ENCODE measurements around the gene PGLYRP2.

The PGLYRP2 gene

DNA sequence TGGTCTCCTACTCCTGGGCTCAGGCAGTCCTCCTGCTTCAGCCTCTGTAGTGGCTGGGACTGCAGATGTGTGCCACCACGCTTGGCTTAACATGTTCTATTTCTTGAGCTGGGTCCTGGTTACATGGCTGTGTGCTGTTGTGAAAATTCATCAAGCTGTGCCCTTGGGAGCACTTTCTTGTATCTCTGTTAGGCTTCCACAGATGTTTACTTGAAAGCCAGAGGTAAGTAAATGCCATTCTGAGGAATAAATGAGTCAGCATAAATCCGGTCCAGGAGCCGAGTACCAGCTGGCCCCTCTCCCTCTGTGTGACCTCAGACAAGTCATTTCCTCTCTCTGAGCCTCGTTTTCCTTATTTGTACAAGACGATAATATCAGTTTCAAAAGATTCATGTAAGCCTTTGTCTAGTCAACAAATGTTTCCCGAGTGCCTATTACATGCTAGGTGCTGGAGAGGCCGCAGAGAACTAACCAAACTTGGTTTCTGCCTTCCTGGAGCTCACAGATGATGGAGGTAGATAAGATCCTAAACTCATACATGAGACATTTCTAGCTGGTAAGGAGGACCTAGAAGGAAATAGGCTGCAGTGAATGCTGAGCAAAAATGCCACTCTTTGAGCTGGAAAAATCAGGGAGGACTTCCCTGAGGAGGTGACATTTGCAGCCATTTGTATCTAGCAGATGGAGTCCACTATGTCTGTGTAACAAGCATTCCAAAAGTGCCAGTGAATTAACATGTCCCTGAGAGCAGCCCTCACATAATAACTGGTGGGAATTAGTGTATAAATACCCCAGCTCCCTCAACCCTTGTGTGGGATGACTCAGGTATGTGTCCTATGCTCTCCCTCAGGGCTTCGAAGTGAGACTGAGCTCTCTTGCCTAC is 12.2 kb downstream of the PGLYRP2 start:
- H3K27me3 ChIP-seq (ENCODE audit: low read depth, low read length) = peaks cover 10% of the 10 kb centered on the region
- no peaks in the 10 kb centered on the region for H3K9me3 ChIP-seq (ENCODE audit: control insufficient read depth in 1 of 2, low read length in 2 of 2)
- no peak overlapping the region for H3K4me3 ChIP-seq (ENCODE audit: low read depth in 1 of 2, low read length in 2 of 2)
- peaks cover 0 to 7% of the 10 kb centered on the region in 2 donors for H3K4me1 ChIP-seq (ENCODE audit: control insufficient read depth in 1 of 2, insufficient read depth in 2 of 2, low read length in 2 of 2)
- H3K27ac ChIP-seq (ENCODE audit: low read length) = no peak overlapping the region
- no peaks in the 10 kb centered on the region for H3K36me3 ChIP-seq (ENCODE audit: control insufficient read depth in 1 of 2, insufficient read depth in 2 of 2, low read length in 2 of 2)

DNA sequence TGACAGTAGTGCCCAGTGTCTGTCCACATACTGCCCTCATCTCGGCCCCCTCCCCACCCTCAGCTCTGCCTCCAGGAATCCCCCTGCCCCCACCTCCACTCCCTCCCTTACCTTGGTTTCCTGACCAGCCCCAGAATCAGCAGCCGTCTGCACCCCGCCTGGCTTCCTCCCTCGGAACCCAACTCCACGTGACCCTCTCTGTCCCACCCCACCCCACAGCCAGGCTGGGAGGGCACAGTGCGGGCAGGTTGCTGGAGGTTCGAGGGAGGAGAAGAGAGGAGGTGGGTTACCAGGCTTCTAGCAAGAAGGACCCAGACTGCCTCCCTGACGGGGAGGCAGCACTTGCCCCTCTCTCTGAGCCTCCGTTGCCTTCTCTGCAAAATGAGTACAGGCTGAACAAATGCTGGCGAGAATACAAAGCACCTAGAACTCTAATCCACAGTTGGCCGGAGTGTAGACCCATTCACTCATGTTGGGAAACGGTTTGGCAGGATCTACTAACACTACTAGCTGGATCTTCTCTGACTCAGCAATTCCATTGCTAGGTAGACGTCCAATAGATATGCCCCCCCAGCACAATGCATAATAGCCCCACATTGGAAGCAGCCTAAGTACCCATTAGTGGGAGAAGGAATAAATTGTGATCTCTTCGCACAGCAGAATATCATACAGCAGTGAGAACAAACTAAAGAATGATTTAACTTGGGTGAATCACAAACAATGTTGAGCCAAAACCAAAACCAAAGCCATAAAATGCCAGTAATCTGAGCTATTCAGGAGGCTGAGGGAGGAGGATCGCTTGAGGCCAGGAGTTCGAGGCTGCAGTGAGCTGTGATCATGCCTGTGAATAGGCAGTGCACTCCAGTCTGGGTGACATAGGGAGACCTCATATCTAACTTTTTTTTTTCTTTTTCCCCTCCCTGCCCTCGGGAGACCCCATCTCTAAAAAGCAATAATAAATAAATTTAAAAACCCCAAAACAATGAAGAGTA is 14.6 kb downstream of the PGLYRP2 start, which contains the start of gene RASAL3:
TSS of gene RASAL3 (minus strand) at position 151 of the 992 bp plus-strand sequence. CDS start 186 bp downstream, outside the sequence.
- H3K4me1 ChIP-seq (ENCODE audit: control insufficient read depth in 1 of 2, insufficient read depth in 2 of 2, low read length in 2 of 2) = peaks cover 0 to 4% of the 10 kb centered on the region in 2 donors
- H3K27me3 ChIP-seq (ENCODE audit: low read depth, low read length) = peaks cover 10% of the 10 kb centered on the region
- no peaks in the 10 kb centered on the region for H3K9me3 ChIP-seq (ENCODE audit: control insufficient read depth in 1 of 2, low read length in 2 of 2)
- H3K27ac ChIP-seq (ENCODE audit: low read length) = no peak within 1 kb of the TSS
- H3K4me3 ChIP-seq (ENCODE audit: low read depth in 1 of 2, low read length in 2 of 2) = peak within 1 kb of the TSS; percentile 12 to 47
- no peaks in the 10 kb centered on the region for H3K36me3 ChIP-seq (ENCODE audit: control insufficient read depth in 1 of 2, insufficient read depth in 2 of 2, low read length in 2 of 2)

DNA sequence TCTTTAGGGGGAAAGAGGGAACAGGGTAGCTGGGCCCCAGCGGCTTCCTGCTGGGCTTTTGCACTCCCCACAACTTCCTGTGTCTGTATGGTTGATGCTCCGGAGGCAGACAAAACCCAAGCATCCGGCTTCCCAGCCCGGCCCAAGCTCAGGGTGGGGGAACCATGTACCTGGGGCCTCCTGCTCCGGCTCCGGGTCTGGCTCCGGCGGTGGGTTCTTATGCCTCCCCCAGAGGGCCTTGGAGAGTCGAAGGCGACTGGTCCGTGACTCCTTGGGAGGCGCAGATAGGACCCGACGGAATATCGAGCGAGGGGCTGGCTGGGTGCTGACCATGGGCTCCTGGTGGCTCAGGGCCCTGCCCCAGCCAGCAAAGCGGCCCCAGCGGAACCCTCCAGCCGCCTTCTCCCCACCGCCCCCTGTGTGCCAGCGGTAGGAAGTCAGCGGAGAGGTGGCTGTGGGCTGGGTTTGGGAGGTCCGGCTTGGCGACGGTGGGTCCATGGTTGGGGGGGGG is 15.4 kb downstream of the PGLYRP2 start:
- Histone ChIP-seq H3K27me3 (ENCODE audit: low read depth, low read length) (peaks cover 6% of the 10 kb centered on the region), H3K4me1 (ENCODE audit: control insufficient read depth in 1 of 2, insufficient read depth in 2 of 2, low read length in 2 of 2) (no peaks in the 10 kb centered on the region), H3K36me3 (ENCODE audit: control insufficient read depth in 1 of 2, insufficient read depth in 2 of 2, low read length in 2 of 2) (no peaks in the 10 kb centered on the region), H3K27ac (ENCODE audit: low read length) (no peak overlapping the region), H3K4me3 (ENCODE audit: low read depth in 1 of 2, low read length in 2 of 2) (peak overlapping the region; percentile 7 to 47), H3K9me3 (ENCODE audit: control insufficient read depth in 1 of 2, low read length in 2 of 2) (no peaks in the 10 kb centered on the region)

DNA sequence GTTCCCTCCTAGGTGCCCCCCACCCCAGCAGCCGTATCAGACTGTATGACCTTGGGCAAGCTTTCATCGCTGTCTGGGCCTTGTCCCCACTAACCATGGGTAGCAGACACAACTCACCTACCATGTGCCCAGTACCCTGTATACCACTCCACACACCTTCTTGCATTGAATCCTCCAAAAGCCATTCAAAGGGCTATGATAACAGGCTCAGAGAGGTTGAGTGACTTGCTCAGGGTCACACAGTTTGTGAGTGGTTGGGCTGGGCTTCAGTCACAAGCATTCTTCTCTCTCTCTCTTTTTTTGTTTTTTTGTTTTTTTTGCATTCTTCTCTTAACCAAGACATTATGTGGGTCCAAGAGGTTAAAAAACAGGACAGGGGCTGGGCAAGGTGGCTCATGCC is 17.6 kb downstream of the PGLYRP2 start:
- Histone ChIP-seq H3K27me3 (ENCODE audit: low read depth, low read length) (peaks cover under 1% of the 10 kb centered on the region), H3K4me3 (ENCODE audit: low read depth in 1 of 2, low read length in 2 of 2) (no peak overlapping the region), H3K4me1 (ENCODE audit: control insufficient read depth in 1 of 2, insufficient read depth in 2 of 2, low read length in 2 of 2) (peaks cover 0 to 14% of the 10 kb centered on the region in 2 donors), H3K9me3 (ENCODE audit: control insufficient read depth in 1 of 2, low read length in 2 of 2) (no peaks in the 10 kb centered on the region), H3K27ac (ENCODE audit: low read length) (no peak overlapping the region), H3K36me3 (ENCODE audit: control insufficient read depth in 1 of 2, insufficient read depth in 2 of 2, low read length in 2 of 2) (no peaks in the 10 kb centered on the region)

DNA sequence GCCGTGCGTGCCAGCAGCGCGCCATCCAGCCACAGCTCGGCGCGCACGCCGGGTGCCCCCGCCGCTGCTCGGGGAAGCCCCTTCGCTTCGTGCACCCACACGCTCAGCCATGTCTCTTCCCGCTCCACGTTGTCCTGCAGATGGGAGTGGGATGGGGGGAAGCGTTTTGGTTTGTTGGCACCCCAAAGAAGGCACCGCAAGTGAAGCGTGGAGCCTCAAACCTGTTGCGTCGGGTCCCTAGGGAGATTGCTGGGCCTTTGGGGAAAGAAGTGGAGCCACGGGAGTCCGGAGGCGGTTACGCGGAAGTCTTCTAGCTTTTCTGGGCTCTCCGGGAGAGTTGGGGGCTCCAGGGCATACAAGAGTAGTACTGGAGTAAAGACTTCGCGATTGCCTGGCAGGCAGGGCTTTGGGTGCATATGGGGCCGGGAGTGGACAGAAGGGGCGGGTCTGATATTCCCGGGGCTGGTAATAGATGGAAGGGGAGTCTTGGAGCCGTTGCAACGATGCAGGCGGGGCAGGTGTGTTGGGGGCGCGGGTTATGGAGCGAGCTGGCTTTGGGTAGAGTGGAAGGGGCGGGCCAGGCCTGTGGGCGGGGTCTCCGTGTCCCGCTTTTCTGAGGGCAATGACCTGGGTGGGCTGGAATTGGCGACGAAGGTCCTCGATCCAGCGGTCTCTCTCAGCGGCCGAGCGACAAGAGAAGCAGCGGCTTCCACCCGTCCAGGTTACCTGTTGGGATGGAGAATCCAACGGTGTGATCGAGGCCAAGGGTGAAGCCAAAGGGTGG is 21.4 kb downstream of the PGLYRP2 start:
- Histone ChIP-seq H3K36me3 (ENCODE audit: control insufficient read depth in 1 of 2, insufficient read depth in 2 of 2, low read length in 2 of 2) (no peaks in the 10 kb centered on the region), H3K4me1 (ENCODE audit: control insufficient read depth in 1 of 2, insufficient read depth in 2 of 2, low read length in 2 of 2) (peaks cover 0 to 22% of the 10 kb centered on the region in 2 donors), H3K27ac (ENCODE audit: low read length) (no peak overlapping the region), H3K27me3 (ENCODE audit: low read depth, low read length) (peaks cover 11% of the 10 kb centered on the region), H3K4me3 (ENCODE audit: low read depth in 1 of 2, low read length in 2 of 2) (no peak overlapping the region), H3K9me3 (ENCODE audit: control insufficient read depth in 1 of 2, low read length in 2 of 2) (no peaks in the 10 kb centered on the region)

DNA sequence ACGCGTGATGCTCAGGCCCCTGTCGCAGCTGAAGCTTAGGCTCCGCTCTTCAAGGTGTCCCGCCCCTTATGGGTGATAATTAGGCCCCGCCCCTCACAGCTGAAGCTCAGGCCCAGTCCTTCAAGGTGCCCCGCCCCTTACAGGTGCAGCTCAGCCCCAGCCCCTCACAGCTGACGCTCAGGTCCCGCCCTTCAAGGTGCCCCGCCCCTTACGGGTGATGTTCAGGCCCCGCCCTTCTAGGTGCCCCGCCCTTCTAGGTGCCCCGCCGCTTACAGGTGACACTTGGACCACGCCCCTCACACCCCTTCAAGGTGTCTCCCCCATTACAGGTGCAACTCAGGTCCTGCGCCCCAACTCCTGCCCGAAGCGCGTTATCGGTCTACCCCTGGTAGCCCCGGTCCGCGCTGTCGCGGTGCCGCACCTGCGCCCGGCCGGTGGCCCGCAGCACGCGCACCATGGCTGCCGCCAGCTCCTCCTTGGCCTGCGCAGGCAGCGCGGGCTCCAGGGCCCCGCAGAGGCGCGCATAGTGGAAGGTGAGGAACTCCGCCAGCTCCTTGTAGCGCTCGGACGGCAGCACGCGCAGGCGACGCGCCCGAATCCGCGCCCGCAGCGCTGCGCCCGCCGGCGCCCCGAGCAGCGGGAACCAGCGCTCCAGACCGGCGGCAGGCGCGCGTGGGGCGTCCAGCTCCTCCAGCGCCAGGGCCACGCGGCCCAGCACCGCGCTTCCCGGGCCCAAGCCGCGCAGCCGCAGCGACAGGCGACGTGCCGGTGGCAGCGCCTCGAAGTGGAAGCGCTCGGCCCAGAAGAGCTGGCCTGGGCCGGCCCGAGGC is 22.2 kb downstream of the PGLYRP2 start:
- Histone ChIP-seq H3K27me3 (ENCODE audit: low read depth, low read length) (peaks cover 11% of the 10 kb centered on the region), H3K27ac (ENCODE audit: low read length) (no peak overlapping the region), H3K4me3 (ENCODE audit: low read depth in 1 of 2, low read length in 2 of 2) (no peak overlapping the region), H3K9me3 (ENCODE audit: control insufficient read depth in 1 of 2, low read length in 2 of 2) (no peaks in the 10 kb centered on the region), H3K4me1 (ENCODE audit: control insufficient read depth in 1 of 2, insufficient read depth in 2 of 2, low read length in 2 of 2) (peaks cover 0 to 26% of the 10 kb centered on the region in 2 donors), H3K36me3 (ENCODE audit: control insufficient read depth in 1 of 2, insufficient read depth in 2 of 2, low read length in 2 of 2) (no peaks in the 10 kb centered on the region)

DNA sequence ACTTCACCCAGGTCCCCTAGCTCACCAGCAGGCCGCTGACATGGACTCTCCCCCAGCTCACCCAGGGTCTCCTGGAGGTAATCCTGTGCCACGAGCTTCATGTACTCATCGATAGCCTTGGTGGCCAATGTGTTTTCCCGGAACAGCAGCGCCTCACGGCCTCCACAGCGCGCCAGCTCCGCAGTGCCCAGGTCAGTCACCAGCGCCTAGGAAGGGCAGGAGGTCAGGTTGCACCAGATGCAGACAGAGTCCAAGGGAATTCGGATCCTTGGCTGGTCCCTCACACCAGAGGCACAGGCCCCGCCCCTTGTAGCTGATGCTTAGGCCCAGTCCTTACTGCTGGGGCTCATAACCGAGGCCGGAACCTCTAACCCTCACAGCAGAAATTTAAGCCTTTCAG is 22.9 kb downstream of the PGLYRP2 start:
- Histone ChIP-seq H3K27ac (ENCODE audit: low read length) (no peak overlapping the region), H3K4me3 (ENCODE audit: low read depth in 1 of 2, low read length in 2 of 2) (no peak overlapping the region), H3K27me3 (ENCODE audit: low read depth, low read length) (peaks cover 11% of the 10 kb centered on the region), H3K4me1 (ENCODE audit: control insufficient read depth in 1 of 2, insufficient read depth in 2 of 2, low read length in 2 of 2) (peaks cover 0 to 26% of the 10 kb centered on the region in 2 donors), H3K9me3 (ENCODE audit: control insufficient read depth in 1 of 2, low read length in 2 of 2) (no peaks in the 10 kb centered on the region), H3K36me3 (ENCODE audit: control insufficient read depth in 1 of 2, insufficient read depth in 2 of 2, low read length in 2 of 2) (no peaks in the 10 kb centered on the region)

DNA sequence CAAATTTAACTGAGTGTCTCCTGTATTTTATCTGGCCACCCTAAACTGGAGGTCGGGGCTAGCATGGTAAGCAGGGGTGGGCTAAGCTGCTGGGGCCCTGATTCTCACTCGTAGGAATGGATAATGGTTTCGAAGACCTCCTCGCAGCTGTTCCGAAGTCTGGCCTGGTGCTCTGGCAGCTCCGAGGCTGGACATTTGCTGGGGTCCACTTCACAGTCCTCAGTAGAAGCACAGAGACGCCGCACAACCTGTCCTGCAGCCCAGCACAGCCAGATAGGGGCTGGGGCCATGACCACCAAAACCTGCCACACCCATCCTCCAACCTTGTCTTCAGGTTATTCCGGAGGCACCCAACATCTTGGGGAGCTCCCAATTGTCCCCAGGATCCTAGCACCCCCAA is 23.3 kb downstream of the PGLYRP2 start:
- Histone ChIP-seq H3K9me3 (ENCODE audit: control insufficient read depth in 1 of 2, low read length in 2 of 2) (no peaks in the 10 kb centered on the region), H3K27me3 (ENCODE audit: low read depth, low read length) (peaks cover 11% of the 10 kb centered on the region), H3K36me3 (ENCODE audit: control insufficient read depth in 1 of 2, insufficient read depth in 2 of 2, low read length in 2 of 2) (no peaks in the 10 kb centered on the region), H3K4me3 (ENCODE audit: low read depth in 1 of 2, low read length in 2 of 2) (no peak overlapping the region), H3K4me1 (ENCODE audit: control insufficient read depth in 1 of 2, insufficient read depth in 2 of 2, low read length in 2 of 2) (peaks cover 0 to 26% of the 10 kb centered on the region in 2 donors), H3K27ac (ENCODE audit: low read length) (no peak overlapping the region)

DNA sequence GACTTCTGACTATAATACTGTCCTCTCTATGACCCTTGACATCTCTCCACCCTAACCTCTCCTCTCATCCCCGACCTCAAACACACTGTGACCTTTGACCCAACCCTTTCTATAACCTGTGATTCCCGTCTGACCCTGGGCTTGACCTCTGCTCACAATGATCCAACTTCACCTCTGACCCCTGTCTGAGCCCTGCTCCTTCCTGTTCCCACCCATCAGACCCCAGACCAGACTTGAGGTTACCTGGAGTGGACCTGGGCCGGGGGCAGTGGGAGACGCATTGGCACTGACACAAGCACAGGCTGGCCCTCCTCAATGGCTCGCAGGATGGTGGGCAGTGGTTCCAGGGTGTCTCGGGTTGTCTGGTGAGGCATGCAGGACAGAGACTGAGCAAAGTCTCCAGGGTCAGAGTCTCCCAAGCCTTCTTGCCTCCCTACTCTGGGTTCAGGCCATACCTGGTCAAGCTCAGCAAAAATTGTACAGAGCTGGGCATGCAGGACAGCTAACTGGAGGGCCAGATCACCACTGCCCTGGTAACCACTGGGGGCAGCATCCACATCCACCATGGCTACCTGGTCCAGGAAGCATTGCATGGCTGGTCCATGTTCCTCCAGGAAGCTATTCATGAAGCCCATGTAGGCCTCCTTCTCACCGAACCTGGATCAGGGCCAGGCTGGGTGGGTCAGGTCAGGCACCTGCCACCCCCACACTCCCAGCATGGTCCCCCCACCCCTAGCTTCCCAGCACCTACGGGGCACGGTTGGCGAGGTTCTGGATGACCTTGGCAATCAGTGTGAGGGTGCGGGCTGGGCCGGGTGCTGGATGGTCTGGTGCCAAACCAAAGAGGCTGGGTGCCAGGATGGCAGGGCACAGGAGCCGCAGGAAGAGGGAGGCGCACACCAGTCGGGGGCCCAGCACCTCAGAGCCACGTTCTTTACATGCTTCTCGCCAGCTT is 25.1 kb downstream of the PGLYRP2 start:
- no peak overlapping the region for H3K27ac ChIP-seq (ENCODE audit: low read length)
- peaks cover 0 to 27% of the 10 kb centered on the region in 2 donors for H3K4me1 ChIP-seq (ENCODE audit: control insufficient read depth in 1 of 2, insufficient read depth in 2 of 2, low read length in 2 of 2)
- H3K4me3 ChIP-seq (ENCODE audit: low read depth in 1 of 2, low read length in 2 of 2) = no peak overlapping the region
- H3K36me3 ChIP-seq (ENCODE audit: control insufficient read depth in 1 of 2, insufficient read depth in 2 of 2, low read length in 2 of 2) = no peaks in the 10 kb centered on the region
- H3K9me3 ChIP-seq (ENCODE audit: control insufficient read depth in 1 of 2, low read length in 2 of 2) = no peaks in the 10 kb centered on the region
- H3K27me3 ChIP-seq (ENCODE audit: low read depth, low read length) = peaks cover 11% of the 10 kb centered on the region

Data from muscle layer of duodenum (tissue), 2 donors.